ENCODE results near the gene TMEM259.

GRCh38 chr19:1037621-1038064 is 16.7 kb upstream of the TMEM259 start:
- TF ChIP-seq GATA2 (IDR thresholded peaks at IDR 0.05; ENCODE audit: low read depth, low read length) (no peak), GATA3 (IDR thresholded peaks at IDR 0.05; ENCODE audit: low read depth, low read length) (no peak)
